Right cardiac atrium (tissue), 5 donors: Measurements from ENCODE around the gene WDFY3. TPM values are rescaled to one million over a fixed set of nuclear protein-coding genes. Genes with fewer than 3 reads are reported as not detected.
"Not testable (repeated sequence)": the region's sequence is repeated elsewhere in the genome, so short reads cannot be mapped to it uniquely, and the experiment has no call there.

Source experiments
- ATAC-seq, 2 donors: fragments of 200-7000 bp; cut with Tn5 transposase; one replicate each; pipeline versions ENCODE4 v1.8.0 to v1.9.1; 2020; ENCODE audit warnings: moderate library complexity in 2 of 2, mild to moderate bottlenecking in 1 of 2
- DNase-seq, 3 donors: peaks; one replicate each; pipeline ENCODE4 v3.0.0-alpha.2; 2020
- H3K27ac ChIP-seq: one replicate; pipeline ENCODE4 v1.5.1; 2013; ENCODE audit warnings: mild to moderate bottlenecking, low read length, control low read depth, moderate library complexity
- H3K27me3 ChIP-seq: one replicate; pipeline ENCODE4 v1.6.1; 2013; ENCODE audit not compliant: control insufficient read depth, insufficient read depth
- H3K4me1 ChIP-seq: one replicate; pipeline ENCODE4 v1.6.1; 2013; ENCODE audit warnings: low read length; ENCODE audit not compliant: control insufficient read depth, insufficient read depth
- H3K4me3 ChIP-seq: one replicate; pipeline ENCODE4 v1.5.1; 2013; ENCODE audit warnings: low read length, control low read depth
- H3K9me3 ChIP-seq: one replicate; pipeline ENCODE4 v1.6.1; 2013; ENCODE audit warnings: low read length; ENCODE audit not compliant: control insufficient read depth
- WGBS: extraction: QIAGEN DNeasy Blood & Tissue Kit; methylation state at CpG from one replicate; pipeline ENCODE4 v1.1.7; 2013; 5-methylcytosine and 5-hydroxymethylcytosine counted together
- intact Hi-C, 4 donors: fragments of 100-400 bp; cut with DNase I; formaldehyde crosslinking; loops; one replicate each; pipeline versions ENCODE4 v1.11.0 to v1.14.0; 2022 to 2023
- polyA plus RNA-seq: library from polyadenylated mRNA; stranded (reverse); fragments of 200-250 nt; gene quantifications from one replicate; pipeline ENCODE4 v1.2.3, GENCODE V29; 2013
- total RNA-seq, 4 donors: library from RNA; stranded (reverse); fragmentation: NEBNext Ultra II Directional; extraction: Animal tissue kit (Norgen Biotek cat#: 25700); gene quantifications; one replicate each; pipeline ENCODE4 v1.2.1, GENCODE V29; 2021
- donor health status: healthy with polysubstance abuse.
- donor health status: DM: no; HTN: yes; CAD: no.
- donor health status: DM: no; HTN: no; CAD: no.
- donor health status: DM: no; HTN: yes; CAD: no; lungs with severe emphysema.
- donor health status: DM: yes; HTN: yes; CAD: no.

The WDFY3 gene
- total and polyA plus RNA-seq, 5 donors: 6.7 to 50.2 (median 46.5) TPM

DNA sequence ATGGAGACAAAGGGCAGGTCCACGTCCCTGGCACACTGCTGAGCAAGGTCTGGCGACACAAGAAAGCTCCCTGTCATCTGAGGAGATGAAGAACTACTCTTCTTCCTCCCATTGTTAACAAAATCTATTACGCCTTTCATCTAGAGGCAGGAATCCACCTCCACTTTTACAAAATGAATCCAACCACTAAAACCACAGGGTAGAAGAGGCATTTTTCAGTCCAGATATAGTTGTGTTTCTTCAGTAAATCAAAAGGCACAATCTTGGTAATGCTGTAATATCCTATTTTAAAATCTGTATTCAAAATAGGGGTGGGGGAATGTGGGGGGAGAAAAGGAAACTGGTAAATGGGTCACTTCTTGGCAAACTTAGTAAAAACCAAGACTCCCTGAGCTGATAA, 282.1 kb downstream of the WDFY3 start:
- no peak for DNase-seq
- intact Hi-C loops: no loop called here
- 92% methylated on average over 3 of the region's 3 CpGs for WGBS
- Histone ChIP-seq H3K9me3 (no peaks in the 10 kb centered on the region), H3K27ac (no peak overlapping the region), H3K27me3 (no peaks in the 10 kb centered on the region), H3K4me3 (no peak overlapping the region), H3K4me1 (no peaks in the 10 kb centered on the region)
- ATAC-seq: no peak

DNA sequence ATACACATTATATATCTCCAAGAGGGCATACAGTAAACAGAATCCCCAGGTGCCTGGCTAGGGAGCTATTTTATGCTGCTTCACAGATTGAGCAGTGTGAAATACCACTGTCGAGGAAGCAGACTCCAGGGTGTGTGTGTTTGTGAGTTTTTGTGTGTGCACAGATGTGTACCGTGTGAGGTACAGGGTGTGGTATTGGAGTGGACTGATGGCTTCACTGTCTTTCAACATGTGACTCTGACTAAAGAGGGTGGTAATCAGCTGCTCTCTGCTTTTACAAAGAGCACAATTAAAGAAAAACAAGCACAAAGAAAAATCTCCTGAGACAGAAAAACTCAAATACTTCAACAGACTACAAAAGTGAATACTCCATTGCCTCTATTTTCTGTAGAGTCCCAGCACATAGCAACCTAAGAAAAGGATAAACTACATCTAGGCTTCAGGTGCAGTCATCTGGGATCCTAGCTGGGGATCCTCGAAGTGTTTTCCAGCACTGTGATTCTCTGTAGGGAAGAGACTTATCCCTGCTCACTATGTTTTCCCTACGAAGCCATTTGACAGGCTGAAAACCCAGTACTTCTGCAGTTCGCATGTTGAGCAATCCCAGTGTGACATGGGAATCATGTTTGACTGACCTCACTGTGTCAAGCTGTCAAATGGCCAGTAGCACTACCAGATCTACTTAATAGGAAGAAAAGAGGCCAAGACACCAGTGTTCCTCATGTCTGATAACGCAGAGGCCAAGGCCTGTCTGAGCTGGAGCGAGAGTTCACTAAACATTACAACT, 283.2 kb downstream of the WDFY3 start:
- no peak overlapping the region for H3K27ac ChIP-seq
- DNase-seq (no peak), ATAC-seq (peak in 1 of 2 donors; percentile 45)
- intact Hi-C loops: no loop called here
- 69% methylated on average over 7 of the region's 7 CpGs for WGBS
- no peak overlapping the region for H3K4me3 ChIP-seq
- H3K4me1 ChIP-seq: no peaks in the 10 kb centered on the region
- no peaks in the 10 kb centered on the region for H3K9me3 ChIP-seq
- no peaks in the 10 kb centered on the region for H3K27me3 ChIP-seq

DNA sequence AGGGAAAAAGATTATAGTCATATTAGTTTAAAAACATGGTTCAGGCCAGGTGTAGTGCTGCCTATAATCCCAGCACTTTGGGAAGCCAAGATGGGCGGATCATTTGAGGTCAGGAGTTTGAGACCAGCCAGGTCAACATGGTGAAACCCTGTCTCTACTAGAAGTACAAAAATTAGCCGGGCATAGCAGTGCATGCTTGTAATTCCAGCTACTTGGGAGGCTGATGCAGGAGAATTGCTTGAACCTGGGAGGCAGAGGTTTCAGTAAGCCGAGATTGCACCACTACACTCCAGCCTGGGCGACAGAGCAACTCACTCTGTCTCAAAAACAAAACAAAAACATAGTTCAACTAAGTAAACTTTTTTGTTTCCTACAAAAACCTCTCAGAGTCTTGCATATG, 283.8 kb downstream of the WDFY3 start:
- H3K9me3 ChIP-seq, H3K4me3 ChIP-seq, H3K4me1 ChIP-seq, ATAC-seq, DNase-seq, H3K27me3 ChIP-seq, intact Hi-C loops, H3K27ac ChIP-seq: not testable (repeated sequence)
- WGBS: 86% methylated on average over 4 of the region's 4 CpGs

DNA sequence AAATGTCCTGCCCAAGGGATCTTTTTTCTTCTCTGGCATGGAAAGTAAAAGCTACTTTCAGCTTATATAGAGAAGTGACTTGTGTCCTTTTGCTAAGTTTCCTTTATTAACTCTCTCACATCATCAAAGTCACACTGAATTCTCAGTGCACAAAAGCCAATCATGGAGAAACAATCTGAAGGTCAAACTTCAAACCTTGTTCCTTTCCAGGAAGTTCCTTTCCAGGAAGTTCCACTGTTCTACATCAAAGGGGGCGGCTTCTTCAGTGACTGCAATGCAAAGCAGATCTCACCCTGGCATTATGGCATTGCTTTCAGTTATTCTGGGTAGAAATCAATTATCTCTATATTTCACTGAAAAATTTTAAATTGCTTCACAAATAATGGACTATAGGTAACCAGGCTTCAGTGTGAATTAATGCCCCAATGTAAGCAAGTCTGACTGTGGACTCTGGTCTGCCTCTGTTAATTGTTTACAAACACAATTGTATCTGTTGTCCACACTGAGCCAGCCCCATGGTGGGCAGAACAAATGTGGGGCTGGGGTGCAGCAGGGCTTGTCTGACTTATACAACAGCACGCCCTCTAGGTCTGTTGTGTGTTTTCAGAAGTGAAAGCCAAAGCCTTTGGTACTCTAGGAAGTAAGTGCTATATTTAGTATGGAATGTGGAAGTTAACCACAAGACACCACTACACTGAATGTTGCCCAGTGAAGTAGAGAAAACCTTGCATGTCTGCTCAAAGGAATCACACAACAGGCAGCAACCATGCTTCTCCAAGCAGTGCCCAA, 284.8 kb downstream of the WDFY3 start:
- no peak for DNase-seq
- peak; percentile 64 to 78 for ATAC-seq
- Histone ChIP-seq H3K9me3 (no peaks in the 10 kb centered on the region), H3K27ac (no peak overlapping the region), H3K4me3 (no peak overlapping the region), H3K27me3 (no peaks in the 10 kb centered on the region), H3K4me1 (no peaks in the 10 kb centered on the region)
- intact Hi-C loops: no loop called here
- 71% methylated on average over 2 of the region's 2 CpGs for WGBS

DNA sequence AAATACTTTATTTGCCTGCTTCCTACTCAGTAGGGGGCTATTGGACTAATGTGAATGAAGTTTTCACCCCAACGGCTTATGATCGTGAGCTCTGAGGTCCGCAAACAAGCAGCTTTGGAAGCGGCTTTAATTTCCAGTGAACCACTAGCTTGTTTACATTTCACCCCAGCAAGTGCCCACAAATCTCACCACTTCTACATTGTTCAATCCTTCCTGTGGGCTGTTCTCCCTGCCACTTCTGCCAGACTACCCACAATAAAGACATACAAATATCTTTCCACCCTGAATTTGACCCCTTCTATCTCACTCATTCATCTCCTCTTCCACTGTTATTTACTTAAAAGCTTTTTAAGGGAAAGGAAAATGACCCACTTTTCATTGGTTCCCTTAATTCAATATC, 285.5 kb downstream of the WDFY3 start:
- intact Hi-C loops: no loop called here
- Histone ChIP-seq H3K4me1 (no peaks in the 10 kb centered on the region), H3K27me3 (no peaks in the 10 kb centered on the region), H3K4me3 (no peak overlapping the region), H3K9me3 (no peaks in the 10 kb centered on the region), H3K27ac (no peak overlapping the region)
- WGBS: 97% methylated on average over 4 of the region's 4 CpGs
- ATAC-seq (no peak), DNase-seq (no peak)

DNA sequence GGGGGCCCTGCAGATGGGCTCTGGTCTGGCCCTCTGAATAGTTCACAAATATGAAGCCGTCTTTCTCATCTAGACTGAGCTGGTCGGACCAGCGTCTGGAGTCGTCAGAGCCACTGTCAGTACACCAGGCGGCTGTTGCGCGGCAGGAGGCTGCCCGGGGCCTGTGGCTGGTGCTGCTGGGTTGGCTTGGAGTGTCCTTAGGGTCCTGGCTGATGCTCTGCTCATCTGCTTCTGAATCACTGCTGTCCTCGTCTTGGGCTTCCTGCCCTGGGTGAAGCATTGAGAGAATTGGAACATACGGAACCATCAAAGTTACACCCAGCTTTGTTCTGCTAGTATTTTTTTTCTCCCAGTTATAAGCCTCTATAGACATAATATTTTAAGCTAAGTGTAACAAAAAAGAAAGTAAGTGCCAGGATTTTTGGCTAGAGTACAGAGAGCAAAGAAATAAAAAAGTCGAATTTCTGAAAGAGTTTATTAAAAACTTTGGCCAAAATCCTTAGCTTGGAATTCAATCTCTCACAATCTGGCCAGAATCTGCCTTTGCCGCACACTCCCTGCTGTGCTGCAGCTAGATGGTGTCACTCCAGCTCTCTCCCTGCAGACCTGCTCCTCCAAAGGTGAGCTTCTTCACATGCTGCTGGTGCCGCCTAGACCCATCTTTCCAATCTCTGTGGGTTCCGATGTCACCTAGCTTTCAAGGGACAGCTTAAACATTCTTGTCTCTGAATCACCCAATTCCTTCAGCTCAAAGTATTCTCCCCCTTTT, 287.3 kb downstream of the WDFY3 start:
- Histone ChIP-seq H3K9me3 (no peaks in the 10 kb centered on the region), H3K27me3 (no peaks in the 10 kb centered on the region), H3K4me1 (no peaks in the 10 kb centered on the region), H3K27ac (no peak overlapping the region), H3K4me3 (no peak overlapping the region)
- intact Hi-C loops: no loop called here
- 88% methylated on average over 14 of the region's 14 CpGs for WGBS
- DNase-seq (peak in 1 of 3 donors; percentile 45), ATAC-seq (no peak)

DNA sequence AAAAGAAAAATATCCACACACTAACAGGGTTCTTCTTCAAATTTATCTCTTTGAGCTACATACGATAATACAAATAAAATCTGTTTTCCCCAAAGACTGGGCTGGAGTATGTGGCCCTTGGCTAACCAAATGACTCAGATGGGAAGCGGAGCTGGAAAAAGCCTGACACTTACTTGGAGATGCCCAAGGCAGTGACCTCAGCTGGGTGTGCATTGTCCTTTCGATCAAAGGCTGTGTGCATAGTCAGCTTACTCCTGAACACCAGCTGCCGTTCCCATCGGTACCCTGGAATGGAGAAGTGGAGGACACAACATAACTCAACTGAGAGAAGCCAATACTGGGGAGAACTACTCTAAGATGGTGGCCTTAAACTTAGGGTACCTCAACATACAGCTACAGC, 288.5 kb downstream of the WDFY3 start:
- H3K27me3 ChIP-seq: no peaks in the 10 kb centered on the region
- no peaks in the 10 kb centered on the region for H3K4me1 ChIP-seq
- intact Hi-C loops: no loop called here
- H3K27ac ChIP-seq: no peak overlapping the region
- no peak overlapping the region for H3K4me3 ChIP-seq
- no peaks in the 10 kb centered on the region for H3K9me3 ChIP-seq
- 94% methylated on average over 5 of the region's 5 CpGs for WGBS
- DNase-seq (no peak), ATAC-seq (no peak)

DNA sequence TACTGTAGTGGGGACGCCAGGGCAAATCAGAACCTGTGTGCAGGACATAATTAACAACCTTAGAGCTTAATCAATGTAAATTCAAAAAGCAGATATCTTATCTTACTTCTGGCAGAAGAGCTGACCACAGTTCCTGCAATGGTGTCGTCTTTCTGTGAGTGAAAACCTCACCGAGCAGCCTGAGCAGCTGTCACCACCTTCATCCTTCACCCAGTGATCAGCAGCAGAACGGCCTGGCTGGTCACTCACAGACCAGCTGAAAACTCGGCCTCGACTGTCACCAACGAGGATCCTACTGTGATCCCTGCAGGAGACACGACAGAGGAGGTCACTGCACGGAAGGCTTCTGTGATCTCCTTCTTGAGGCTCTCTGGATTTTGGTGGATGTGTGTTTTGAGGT, 289.4 kb downstream of the WDFY3 start:
- ATAC-seq: peak; percentile 48 to 87
- Histone ChIP-seq H3K27ac (no peak overlapping the region), H3K9me3 (no peaks in the 10 kb centered on the region), H3K27me3 (no peaks in the 10 kb centered on the region), H3K4me3 (no peak overlapping the region), H3K4me1 (no peaks in the 10 kb centered on the region)
- peak in 1 of 3 donors; percentile 66 for DNase-seq
- intact Hi-C loops: no loop called here
- 39% methylated on average over 9 of the region's 9 CpGs for WGBS

DNA sequence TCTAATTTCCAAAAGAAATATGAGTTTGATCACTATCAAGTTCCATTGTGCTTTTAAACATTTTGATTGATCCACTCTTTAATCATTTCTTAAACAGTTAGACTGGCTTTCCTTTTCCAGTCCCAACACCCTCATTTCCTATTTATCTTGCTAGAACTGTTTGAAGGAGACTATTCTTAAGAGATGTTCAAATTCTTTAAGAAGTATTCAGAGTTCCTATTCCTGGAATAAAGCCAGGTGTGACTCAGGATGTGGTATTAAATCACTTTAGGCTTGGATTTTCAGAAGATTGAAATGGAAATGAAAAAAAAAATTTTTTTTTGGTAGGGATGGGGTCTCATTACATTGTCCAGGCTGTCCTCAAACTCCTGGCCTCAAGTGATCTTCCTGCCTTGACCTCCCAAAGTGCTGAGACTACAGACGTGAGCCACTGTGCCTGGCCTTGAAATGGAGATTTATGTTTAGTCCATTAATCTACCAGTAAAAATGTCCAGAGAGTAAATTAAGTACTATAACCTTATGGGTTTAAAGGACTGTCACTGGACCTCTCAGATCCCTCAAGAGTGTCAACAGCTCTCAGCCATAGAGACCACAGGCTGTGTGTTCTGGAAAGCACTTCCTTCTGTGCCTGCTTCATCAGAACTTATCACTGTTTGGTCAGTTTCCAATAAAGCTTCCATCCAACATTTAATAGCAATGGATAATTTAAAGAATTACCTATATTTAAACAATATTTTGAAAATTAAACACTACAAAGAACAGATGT, 292.8 kb downstream of the WDFY3 start:
- ATAC-seq (no peak), DNase-seq (no peak)
- Histone ChIP-seq H3K9me3 (no peaks in the 10 kb centered on the region), H3K27ac (no peak overlapping the region), H3K27me3 (no peaks in the 10 kb centered on the region), H3K4me1 (no peaks in the 10 kb centered on the region), H3K4me3 (no peak overlapping the region)
- intact Hi-C loops: no loop called here
- 85% methylated on average over 1 of the region's 1 CpG for WGBS

DNA sequence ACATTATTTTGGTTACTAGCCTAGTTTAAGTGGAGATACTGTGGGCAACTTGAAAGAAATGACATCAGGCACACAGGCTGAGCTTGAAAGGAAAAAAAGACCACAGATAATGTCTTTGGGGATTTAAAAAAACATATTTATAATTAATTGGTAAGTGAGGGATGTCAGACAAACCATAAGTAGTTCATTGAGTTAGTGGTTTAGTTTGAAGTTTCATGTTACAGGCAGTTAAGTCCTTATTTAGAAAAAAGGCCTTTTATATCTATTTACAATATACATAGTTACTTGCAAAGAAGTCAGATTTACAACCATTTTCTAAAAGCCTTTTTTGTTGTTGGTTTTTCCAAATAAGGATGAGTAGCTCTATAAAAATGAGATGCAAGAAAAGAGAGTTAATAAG, 294.3 kb downstream of the WDFY3 start:
- no peak for ATAC-seq
- Histone ChIP-seq H3K4me3 (no peak overlapping the region), H3K4me1 (no peaks in the 10 kb centered on the region), H3K27me3 (no peaks in the 10 kb centered on the region), H3K27ac (no peak overlapping the region), H3K9me3 (no peaks in the 10 kb centered on the region)
- intact Hi-C loops: no loop called here
- no peak for DNase-seq
